CD14-positive monocyte (primary cell): Measurements from ENCODE around the gene HHIP. TPM values are rescaled to one million over a fixed set of nuclear protein-coding genes. Genes with fewer than 3 reads are reported as not detected.

Source experiments
- DNase-seq, 3 donors: peaks; one replicate each; pipeline ENCODE4 v3.0.0-alpha.2; 2011 to 2022
- H2AFZ ChIP-seq: 2 replicates; pipeline ENCODE4 v1.6.0; 2012; ENCODE audit warnings: mild to moderate bottlenecking, low read depth, low read length, inconsistent platforms; ENCODE audit not compliant: insufficient read depth, poor library complexity, severe bottlenecking
- H3K27ac ChIP-seq, 2 donors: 1 replicate in 1 of 2; 2 replicates in 1 of 2; pipeline ENCODE4 v1.5.1; 2012 to 2013; ENCODE audit warnings: low read length in 2 of 2, control low read depth in 1 of 2, inconsistent platforms in 1 of 2, low read depth in 1 of 2, mild to moderate bottlenecking in 1 of 2
- H3K27me3 ChIP-seq, 2 donors: one replicate each; pipeline versions ENCODE4 v1.6.0 to v1.6.1; 2011 to 2013; ENCODE audit warnings: low read length in 2 of 2; ENCODE audit not compliant: control insufficient read depth in 2 of 2, insufficient read depth in 2 of 2
- H3K36me3 ChIP-seq, 2 donors: replicated peaks in 1 of 2; 1 replicate in 1 of 2; 2 replicates in 1 of 2; pipeline versions ENCODE4 v1.5.1 to v1.6.1; 2012 to 2013; ENCODE audit warnings: low read length in 2 of 2, control low read depth in 1 of 2, inconsistent platforms in 1 of 2, mild to moderate bottlenecking in 1 of 2; ENCODE audit not compliant: insufficient read depth in 2 of 2, control insufficient read depth in 1 of 2
- H3K4me1 ChIP-seq, 2 donors: 1 replicate in 1 of 2; 2 replicates in 1 of 2; pipeline versions ENCODE4 v1.5.1 to v1.6.1; 2012 to 2013; ENCODE audit warnings: low read length in 2 of 2, control low read depth in 1 of 2, inconsistent platforms in 1 of 2, mild to moderate bottlenecking in 1 of 2, moderate library complexity in 1 of 2; ENCODE audit not compliant: insufficient read depth in 2 of 2, control insufficient read depth in 1 of 2
- H3K4me2 ChIP-seq: replicated peaks from 2 replicates; pipeline ENCODE3; 2012; ENCODE audit warnings: low read length, moderate library complexity, mild to moderate bottlenecking; ENCODE audit not compliant: poor library complexity, severe bottlenecking; ENCODE audit errors: extremely low read depth
- H3K4me3 ChIP-seq, 3 experiments: fragments of 200-600 bp in 1 of 3; sonication (generic) in 1 of 3; replicated peaks in 1 of 3; 1 replicate in 2 of 3; 2 replicates in 1 of 3; pipeline ENCODE4 v1.5.1; 2011 to 2013; ENCODE audit warnings: low read length in 3 of 3, mild to moderate bottlenecking in 3 of 3, control low read depth in 2 of 3, low read depth in 2 of 3, inconsistent platforms in 1 of 3, moderate library complexity in 1 of 3
- H3K79me2 ChIP-seq: 2 replicates; pipeline ENCODE4 v1.6.0; 2012; ENCODE audit warnings: mild to moderate bottlenecking, control low read depth, inconsistent platforms, low read length, moderate library complexity; ENCODE audit not compliant: insufficient read depth
- H3K9ac ChIP-seq: 2 replicates; pipeline ENCODE4 v1.6.0; 2017; ENCODE audit warnings: low read length, mild to moderate bottlenecking; ENCODE audit not compliant: insufficient read depth, poor library complexity, severe bottlenecking
- H3K9me3 ChIP-seq, 2 donors: replicated peaks in 1 of 2; 1 replicate in 1 of 2; 2 replicates in 1 of 2; pipeline versions ENCODE4 v1.5.1 to v1.6.1; 2012 to 2013; ENCODE audit warnings: low read length in 2 of 2, control low read depth in 1 of 2; ENCODE audit not compliant: control insufficient read depth in 1 of 2, insufficient read depth in 1 of 2
- H4K20me1 ChIP-seq: 2 replicates; pipeline ENCODE4 v1.6.0; 2012; ENCODE audit warnings: mild to moderate bottlenecking, low read length, control low read depth, moderate library complexity; ENCODE audit not compliant: insufficient read depth
- H3K27ac Mint-ChIP-seq, 7 donors: one replicate each; pipeline ENCODE4 v1.8.0; 2020; ENCODE audit warnings: mild to moderate bottlenecking in 7 of 7, mixed read lengths in 7 of 7, moderate library complexity in 6 of 7, inconsistent platforms in 2 of 7
- H3K27me3 Mint-ChIP-seq, 3 donors: one replicate each; pipeline ENCODE4 v1.8.0; 2021 to 2022; ENCODE audit warnings: low read depth in 3 of 3, mild to moderate bottlenecking in 3 of 3, mixed read lengths in 3 of 3, moderate library complexity in 3 of 3, inconsistent platforms in 1 of 3
- H3K36me3 Mint-ChIP-seq, 2 donors: one replicate each; pipeline ENCODE4 v1.8.0; 2020; ENCODE audit warnings: mixed read lengths in 2 of 2, inconsistent platforms in 1 of 2, mild to moderate bottlenecking in 1 of 2
- H3K4me1 Mint-ChIP-seq: one replicate; pipeline ENCODE4 v1.8.0; 2020; ENCODE audit warnings: mild to moderate bottlenecking, mixed read lengths
- H3K4me3 Mint-ChIP-seq, 2 donors: one replicate each; pipeline ENCODE4 v1.8.0; 2020; ENCODE audit warnings: mild to moderate bottlenecking in 2 of 2, mixed read lengths in 2 of 2, moderate library complexity in 1 of 2
- H3K9me3 Mint-ChIP-seq, 7 donors: one replicate each; pipeline ENCODE4 v1.8.0; 2020 to 2022; ENCODE audit warnings: mixed read lengths in 7 of 7, mild to moderate bottlenecking in 6 of 7, moderate library complexity in 6 of 7, inconsistent platforms in 2 of 7
- CTCF ChIP-seq: fragments of 200-600 bp; IDR thresholded peaks from one replicate; pipeline ENCODE4 v1.8.0; 2022; ENCODE audit warnings: antibody characterized with exemption, mild to moderate bottlenecking
- WGBS: methylation state at CpG from one replicate; pipeline ENCODE4 v1.1.5; 2013; ENCODE audit warnings: missing lambda C conversion rate; ENCODE audit not compliant: insufficient coverage; 5-methylcytosine and 5-hydroxymethylcytosine counted together
- intact Hi-C, 2 donors: fragments of 100-400 bp; cut with micrococcal nuclease; formaldehyde crosslinking; loops; one replicate each; pipeline versions ENCODE4 v1.15.0 to v1.15.1; 2023
- polyA plus RNA-seq, 3 donors: library from polyadenylated mRNA; depleted of rRNA in 1 of 3; unstranded in 2 of 3; stranded (reverse) in 1 of 3; fragments of 300-500 nt in 2 of 3; fragments of >200 nt in 1 of 3; fragmentation: Illumina TruSeq in 2 of 3; gene quantifications; 1 replicate in 2 of 3; 2 replicates in 1 of 3; pipeline ENCODE4 v1.2.3, GENCODE V29; 2012 to 2021

The HHIP gene
- polyA plus RNA-seq, 3 donors: not detected

- no peak overlapping the region for H3K9ac ChIP-seq
Observed at GRCh38 chr4:144688035-144688569, 42.1 kb downstream of the HHIP start.

GRCh38 chr4:144689125-144689524 lies 43.2 kb downstream of the HHIP start:
- Mint-ChIP-seq H3K27ac (no peak overlapping the region), H3K9me3 (peaks cover 0 to 3% (median 0%) of the 10 kb centered on the region in 7 donors), H3K4me3 (no peak overlapping the region), H3K36me3 (no peaks in the 10 kb centered on the region), H3K4me1 (no peaks in the 10 kb centered on the region), H3K27me3 (no peaks in the 10 kb centered on the region)
- Histone ChIP-seq H3K27ac (no peak overlapping the region), H3K9me3 (no peaks in the 10 kb centered on the region), H3K4me2 (no peak overlapping the region), H3K9ac (no peak overlapping the region), H4K20me1 (no peaks in the 10 kb centered on the region), H3K4me3 (no peak overlapping the region), H3K4me1 (no peaks in the 10 kb centered on the region), H3K27me3 (no peaks in the 10 kb centered on the region), H3K79me2 (no peaks in the 10 kb centered on the region), H2AFZ (no peak overlapping the region), H3K36me3 (no peaks in the 10 kb centered on the region)
- no CpG with 5 or more reads among the region's 2 CpGs for WGBS
- no peak for TF ChIP-seq CTCF
- no peak for DNase-seq
- intact Hi-C loops: no loop called here

More at GRCh38 chr4:144688035-144688569, 42.1 kb downstream of the HHIP start:
- Mint-ChIP-seq H3K9me3 (peaks cover 0 to 3% (median 2%) of the 10 kb centered on the region in 7 donors), H3K27me3 (no peaks in the 10 kb centered on the region), H3K36me3 (no peaks in the 10 kb centered on the region), H3K27ac (no peak overlapping the region), H3K4me3 (no peak overlapping the region), H3K4me1 (no peaks in the 10 kb centered on the region)
- DNase-seq: no peak
- no peaks in the 10 kb centered on the region for H3K4me1 ChIP-seq
- H3K27ac ChIP-seq: no peak overlapping the region
- intact Hi-C loops: no loop called here
- no peaks in the 10 kb centered on the region for H3K79me2 ChIP-seq
- H3K36me3 ChIP-seq: no peaks in the 10 kb centered on the region
- H3K4me3 ChIP-seq: no peak overlapping the region
- no peaks in the 10 kb centered on the region for H4K20me1 ChIP-seq
- no peak overlapping the region for H3K4me2 ChIP-seq
- H3K9me3 ChIP-seq: no peaks in the 10 kb centered on the region
- 100% methylated on average over 1 of the region's 3 CpGs for WGBS
- H2AFZ ChIP-seq: no peak overlapping the region
- no peaks in the 10 kb centered on the region for H3K27me3 ChIP-seq
- no peak for TF ChIP-seq CTCF
